Muscle of back (tissue), 10 donors: ENCODE data around the gene LPAR4. TPM values are rescaled to one million over a fixed set of nuclear protein-coding genes. Genes with fewer than 3 reads are reported as not detected.

Experiments
- polyA plus RNA-seq, 10 donors: library from polyadenylated mRNA; unstranded; fragments of 120-200 nt; gene quantifications; one replicate each; pipeline ENCODE4 v1.2.1, GENCODE V29; 2013; ENCODE audit not compliant: insufficient read length in 10 of 10

Gene LPAR4
- polyA plus RNA-seq, 10 donors, result 35.4 to 57.1 (median 45.1) TPM

Other genes with a start within 250 kb of the LPAR4 start
- 1 to 10 TPM in 9 of 10 donors, under 1 TPM in 1; 0.57 to 4.1 (median 1.9) TPM for gene RTL3, start 88.4 kb upstream of the LPAR4 start, polyA plus RNA-seq
- gene P2RY10, start 197.7 kb downstream of the LPAR4 start, polyA plus RNA-seq, result 1 to 10 TPM in 6 of 10 donors, under 1 TPM in 4; 0.33 to 2.4 (median 1.3) TPM